Hepatocyte (in vitro differentiated cells): ENCODE measurements around the gene ZNF467. TPM values are rescaled to one million over a fixed set of nuclear protein-coding genes. Genes with fewer than 3 reads are reported as not detected.
A peak's percentile ranks its signal among the peaks of the same experiment; 100 is the strongest.

Experiments
- DNase-seq: peaks from one replicate; pipeline ENCODE4 v3.0.0-alpha.2; 2016; ENCODE audit warnings: low spot score
- H2AFZ ChIP-seq: fragments of 200-600 bp; sonication (generic); 2 replicates; pipeline ENCODE4 v1.6.0; 2016; ENCODE audit warnings: antibody characterized with exemption, mild to moderate bottlenecking
- H3K27ac ChIP-seq: fragments of 200-600 bp; sonication (generic); 2 replicates; pipeline ENCODE4 v1.5.1; 2016; ENCODE audit warnings: mild to moderate bottlenecking
- H3K27me3 ChIP-seq: fragments of 200-600 bp; sonication (generic); 2 replicates; pipeline ENCODE4 v1.6.1; 2016
- H3K36me3 ChIP-seq: fragments of 200-600 bp; sonication (generic); replicated peaks from 2 replicates; pipeline ENCODE4 v1.5.1; 2016; ENCODE audit warnings: low read depth; ENCODE audit not compliant: insufficient read depth
- H3K4me1 ChIP-seq: fragments of 200-600 bp; sonication (generic); 2 replicates; pipeline ENCODE4 v1.5.1; 2016; ENCODE audit warnings: mild to moderate bottlenecking, moderate library complexity; ENCODE audit not compliant: insufficient read depth
- H3K4me2 ChIP-seq: fragments of 200-600 bp; sonication (generic); 2 replicates; pipeline ENCODE4 v1.6.0; 2016
- H3K4me3 ChIP-seq: fragments of 200-600 bp; sonication (generic); 2 replicates; pipeline ENCODE4 v1.5.1; 2016; ENCODE audit warnings: mild to moderate bottlenecking
- H3K79me2 ChIP-seq: fragments of 200-600 bp; sonication (generic); 2 replicates; pipeline ENCODE4 v1.6.0; 2017; ENCODE audit warnings: mild to moderate bottlenecking
- H3K9me2 ChIP-seq: fragments of 200-600 bp; sonication (generic); replicated peaks from 2 replicates; pipeline ENCODE4 v1.6.0; 2017; ENCODE audit warnings: mild to moderate bottlenecking; ENCODE audit not compliant: insufficient read depth
- H3K9me3 ChIP-seq: fragments of 200-600 bp; sonication (generic); 2 replicates; pipeline ENCODE4 v1.5.1; 2016; ENCODE audit warnings: low read depth, mild to moderate bottlenecking
- H4K20me1 ChIP-seq: fragments of 200-600 bp; sonication (generic); 2 replicates; pipeline ENCODE4 v1.6.0; 2016; ENCODE audit warnings: mild to moderate bottlenecking; ENCODE audit not compliant: insufficient read depth, poor library complexity, severe bottlenecking
- EZH2 ChIP-seq: fragments of 200-600 bp; sonication (generic); IDR thresholded peaks from 2 replicates; pipeline ENCODE4 v1.6.1; 2016; ENCODE audit warnings: antibody characterized with exemption, mild to moderate bottlenecking, borderline replicate concordance
- EZH2phosphoT487 ChIP-seq: fragments of 200-600 bp; sonication (generic); IDR thresholded peaks from one replicate; pipeline ENCODE4 v1.6.1; 2018; ENCODE audit warnings: antibody characterized with exemption, mild to moderate bottlenecking, low read depth, moderate library complexity; ENCODE audit not compliant: unreplicated experiment, severe bottlenecking
- WGBS: methylation state at CpG from one replicate; pipeline ENCODE4 v1.1.6; 2016; ENCODE audit warnings: low lambda C conversion rate; ENCODE audit errors: missing lambda C conversion rate; 5-methylcytosine and 5-hydroxymethylcytosine counted together
- polyA plus RNA-seq: library from polyadenylated mRNA; unstranded; fragments of >200 nt; fragmentation: Nextera tagmentation; extraction: Ambion mirVana; gene quantifications from 2 replicates; pipeline ENCODE4 v1.2.1, GENCODE V29; 2016
- total RNA-seq: library from RNA; depleted of rRNA; stranded (reverse); fragments of >200 nt; gene quantifications from 2 replicates; pipeline ENCODE4 v1.2.3, GENCODE V29; 2014
- TF ChIP-seq, protein P1 (sequence below): fragments of 200-600 bp; sonication (generic); IDR thresholded peaks from 2 replicates; pipeline ENCODE4 v1.5.1; 2016; ENCODE audit warnings: antibody characterized with exemption, mild to moderate bottlenecking; ENCODE audit not compliant: poor library complexity

ZNF467 gene
- total and polyA plus RNA-seq, 2 experiments from 2014 or later, result 7.8 to 15.6 TPM

DNA sequence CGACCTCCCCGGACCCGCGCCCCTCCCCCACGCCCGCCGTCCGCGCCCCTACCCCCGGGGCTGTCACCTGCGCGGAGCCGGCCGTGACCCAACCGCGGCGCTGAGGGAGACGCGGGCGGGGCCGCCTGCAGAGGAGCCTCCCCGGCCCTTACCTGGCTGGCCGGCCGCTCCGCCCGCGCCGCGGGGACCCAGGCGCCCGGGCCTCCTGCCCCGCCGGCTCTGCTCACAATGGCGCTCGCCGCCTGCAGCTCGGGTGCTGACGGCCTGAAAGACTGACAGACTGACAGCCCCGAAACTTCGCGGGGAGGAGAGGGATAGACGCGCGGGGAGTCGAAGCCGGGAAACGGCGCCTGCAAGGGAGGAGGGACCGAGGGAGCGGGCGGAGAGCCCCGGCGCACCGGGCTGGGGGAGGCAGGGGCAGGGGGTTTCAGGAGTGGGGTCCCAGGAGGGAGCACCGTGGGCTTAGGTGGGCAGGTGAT lies 393 bp downstream of the ZNF467 start:
- H2AFZ ChIP-seq, result peak overlapping the region; percentile 68
- H3K4me3 ChIP-seq, result peak overlapping the region; percentile 95
- peak overlapping the region; percentile 23 for H3K27ac ChIP-seq
- H3K4me2 ChIP-seq, result peak overlapping the region; percentile 99
- H3K9me2 ChIP-seq, result no peaks in the 10 kb centered on the region
- TF ChIP-seq, protein P1, sequence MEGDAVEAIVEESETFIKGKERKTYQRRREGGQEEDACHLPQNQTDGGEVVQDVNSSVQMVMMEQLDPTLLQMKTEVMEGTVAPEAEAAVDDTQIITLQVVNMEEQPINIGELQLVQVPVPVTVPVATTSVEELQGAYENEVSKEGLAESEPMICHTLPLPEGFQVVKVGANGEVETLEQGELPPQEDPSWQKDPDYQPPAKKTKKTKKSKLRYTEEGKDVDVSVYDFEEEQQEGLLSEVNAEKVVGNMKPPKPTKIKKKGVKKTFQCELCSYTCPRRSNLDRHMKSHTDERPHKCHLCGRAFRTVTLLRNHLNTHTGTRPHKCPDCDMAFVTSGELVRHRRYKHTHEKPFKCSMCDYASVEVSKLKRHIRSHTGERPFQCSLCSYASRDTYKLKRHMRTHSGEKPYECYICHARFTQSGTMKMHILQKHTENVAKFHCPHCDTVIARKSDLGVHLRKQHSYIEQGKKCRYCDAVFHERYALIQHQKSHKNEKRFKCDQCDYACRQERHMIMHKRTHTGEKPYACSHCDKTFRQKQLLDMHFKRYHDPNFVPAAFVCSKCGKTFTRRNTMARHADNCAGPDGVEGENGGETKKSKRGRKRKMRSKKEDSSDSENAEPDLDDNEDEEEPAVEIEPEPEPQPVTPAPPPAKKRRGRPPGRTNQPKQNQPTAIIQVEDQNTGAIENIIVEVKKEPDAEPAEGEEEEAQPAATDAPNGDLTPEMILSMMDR, result no peak
- TF ChIP-seq EZH2, result no peak
- no peak for TF ChIP-seq EZH2phosphoT487
- no peaks in the 10 kb centered on the region for H3K79me2 ChIP-seq
- H3K4me1 ChIP-seq, result peaks cover 16% of the 10 kb centered on the region
- H4K20me1 ChIP-seq, result peaks cover 4% of the 10 kb centered on the region
- DNase-seq, result peak; percentile 61
- H3K36me3 ChIP-seq, result no peaks in the 10 kb centered on the region
- H3K27me3 ChIP-seq, result peaks cover 15% of the 10 kb centered on the region
- 2% methylated on average over 32 of the region's 55 CpGs for WGBS
- H3K9me3 ChIP-seq, result no peaks in the 10 kb centered on the region

DNA sequence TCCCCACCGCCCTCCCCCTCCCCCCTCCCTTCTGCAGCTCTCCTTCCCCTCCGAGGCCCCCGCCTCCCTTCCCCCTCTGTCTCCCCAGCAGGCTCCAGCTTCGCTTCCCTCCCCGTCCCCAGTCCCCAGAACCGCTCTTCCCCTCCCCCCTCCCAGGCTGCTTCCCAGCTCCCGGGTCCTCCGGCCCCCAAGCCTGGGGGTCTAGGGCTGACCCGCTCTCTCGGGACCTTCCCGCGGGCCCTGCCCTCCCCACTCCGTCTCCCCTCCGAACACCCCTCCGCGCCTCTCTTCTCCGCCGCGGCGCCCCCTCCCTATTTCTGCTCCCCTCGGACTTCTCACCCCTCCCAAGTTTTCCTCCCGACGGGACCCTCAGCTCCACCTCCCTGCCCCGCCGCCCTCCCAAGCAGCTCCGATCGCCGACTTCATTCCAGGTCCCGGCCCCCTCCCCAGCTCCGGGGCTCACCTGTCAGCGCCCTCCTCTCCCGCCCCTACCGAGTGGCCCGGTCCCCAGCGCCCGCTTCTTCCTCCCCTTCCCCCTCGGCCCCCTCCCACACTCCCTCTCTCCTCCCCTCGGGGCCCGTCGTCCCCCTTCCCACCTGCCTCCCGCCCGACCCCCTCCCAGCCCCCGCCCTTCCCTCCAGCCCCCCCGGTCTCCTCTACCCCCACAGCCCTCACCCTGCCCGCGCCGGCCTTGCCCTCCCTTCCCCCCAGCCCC lies 990 bp downstream of the ZNF467 start:
- H3K27ac ChIP-seq, result peak overlapping the region; percentile 72
- peak; percentile 51 for DNase-seq
- peak overlapping the region; percentile 83 for H2AFZ ChIP-seq

DNA sequence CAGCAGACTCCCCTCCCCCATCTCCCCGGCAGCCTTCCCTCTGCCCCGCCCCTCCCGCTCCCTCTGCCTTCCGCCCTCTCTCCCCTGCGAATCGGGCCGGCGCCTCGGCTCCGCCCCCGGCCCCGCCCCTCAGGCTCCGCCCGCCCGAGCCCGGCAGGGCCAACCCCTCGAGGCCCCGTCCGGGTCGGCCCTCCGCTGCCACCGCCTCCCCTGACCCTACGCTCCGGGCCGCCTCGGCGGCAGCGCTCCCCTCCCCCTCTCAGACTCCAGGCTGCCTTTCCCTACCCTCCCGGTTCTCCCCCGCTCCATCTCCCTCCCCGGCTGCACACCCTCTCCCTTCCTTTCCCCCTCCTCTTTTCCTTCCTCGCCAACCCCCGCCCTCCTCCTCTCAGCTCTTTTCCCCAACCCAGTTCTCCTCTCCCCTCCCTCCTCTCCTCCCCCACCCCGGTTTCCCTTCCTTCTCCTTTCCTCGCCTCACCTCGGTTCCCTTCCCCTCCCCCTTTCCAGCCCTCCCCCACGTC lies 1.6 kb downstream of the ZNF467 start:
- DNase-seq, result peak; percentile 97
- H4K20me1 ChIP-seq, result peaks cover 4% of the 10 kb centered on the region
- peak overlapping the region; percentile 51 for H3K27ac ChIP-seq
- peaks cover 16% of the 10 kb centered on the region for H3K4me1 ChIP-seq
- H3K27me3 ChIP-seq, result peaks cover 28% of the 10 kb centered on the region
- no peaks in the 10 kb centered on the region for H3K79me2 ChIP-seq
- H3K36me3 ChIP-seq, result no peaks in the 10 kb centered on the region
- H3K4me3 ChIP-seq, result peak overlapping the region; percentile 38
- no CpG with 5 or more reads among the region's 37 CpGs for WGBS
- H3K9me3 ChIP-seq, result no peaks in the 10 kb centered on the region
- no peaks in the 10 kb centered on the region for H3K9me2 ChIP-seq
- H3K4me2 ChIP-seq, result peak overlapping the region; percentile 99
- TF ChIP-seq EZH2phosphoT487, result no peak
- TF ChIP-seq, protein P1, result no peak
- no peak for TF ChIP-seq EZH2
- H2AFZ ChIP-seq, result no peak overlapping the region

More for the DNA sequence above, 990 bp downstream of the ZNF467 start:
- H3K9me3 ChIP-seq, result no peaks in the 10 kb centered on the region
- peak overlapping the region; percentile 97 for H3K4me3 ChIP-seq
- H3K4me1 ChIP-seq, result peaks cover 16% of the 10 kb centered on the region
- H4K20me1 ChIP-seq, result peaks cover 4% of the 10 kb centered on the region
- H3K79me2 ChIP-seq, result no peaks in the 10 kb centered on the region
- no peaks in the 10 kb centered on the region for H3K9me2 ChIP-seq
- no peaks in the 10 kb centered on the region for H3K36me3 ChIP-seq
- WGBS, result 0% methylated on average over 7 of the region's 47 CpGs
- TF ChIP-seq, protein P1, result no peak
- no peak for TF ChIP-seq EZH2
- TF ChIP-seq EZH2phosphoT487, result no peak
- H3K4me2 ChIP-seq, result peak overlapping the region; percentile 99
- peaks cover 21% of the 10 kb centered on the region for H3K27me3 ChIP-seq
